WTC11 (cell line): Measurements from ENCODE around the gene PTPRT. TPM values are rescaled to one million over a fixed set of nuclear protein-coding genes. Genes with fewer than 3 reads are reported as not detected.

Experiments used
- ATAC-seq: fragments of 200-7000 bp; cut with Tn5 transposase; 2 replicates; pipeline ENCODE4 v1.10.0; 2021; ENCODE audit warnings: mild to moderate bottlenecking, moderate library complexity
- CTCF ChIA-PET: fragments of 300-600 bp; sonication (Branson Sonifier 250); formaldehyde crosslinking; loops from one replicate; lab custom pipeline; 2021; ENCODE audit warnings: antibody characterized with exemption; lab: Charles Lee
- POLR2A ChIA-PET: fragments of 350-600 bp; sonication (Branson Sonifier 250); formaldehyde crosslinking; loops from one replicate; lab custom pipeline; 2021; ENCODE audit warnings: antibody characterized with exemption; lab: Charles Lee
- DNase-seq: peaks from one replicate; pipeline ENCODE4 v3.0.0; 2021; ENCODE audit warnings: low spot score
- H3K27ac Mint-ChIP-seq: 2 replicates; pipeline ENCODE4 v1.8.0; 2021; ENCODE audit warnings: mixed read lengths
- H3K27me3 Mint-ChIP-seq: 2 replicates; pipeline ENCODE4 v1.8.0; 2021; ENCODE audit warnings: low read depth, mild to moderate bottlenecking, moderate library complexity, mixed read lengths
- H3K36me3 Mint-ChIP-seq: 2 replicates; pipeline ENCODE4 v1.8.0; 2021; ENCODE audit warnings: mixed read lengths
- H3K4me1 Mint-ChIP-seq: 2 replicates; pipeline ENCODE4 v1.8.0; 2022; ENCODE audit warnings: mixed read lengths
- H3K4me3 Mint-ChIP-seq: 2 replicates; pipeline ENCODE4 v1.8.0; 2021; ENCODE audit warnings: mild to moderate bottlenecking, moderate library complexity, mixed read lengths
- H3K9me3 Mint-ChIP-seq: 2 replicates; pipeline ENCODE4 v1.8.0; 2021; ENCODE audit warnings: mixed read lengths
- CTCF ChIP-seq: fragments of 200-600 bp; IDR thresholded peaks from 2 replicates; pipeline ENCODE4 v1.8.0; 2022; ENCODE audit warnings: antibody characterized with exemption
- FOXK1 ChIP-seq: sonication (generic); formaldehyde crosslinking; IDR thresholded peaks from 2 replicates; pipeline ENCODE4 v1.8.0; 2022; ENCODE audit warnings: mild to moderate bottlenecking, moderate library complexity, missing genetic modification reagents
- IRF1 ChIP-seq: sonication (generic); formaldehyde crosslinking; IDR thresholded peaks from 2 replicates; pipeline ENCODE4 v1.8.0; 2023; ENCODE audit warnings: missing genetic modification reagents
- JAZF1 ChIP-seq: fragments of 250-450 bp; sonication (Bioruptor Pico); IDR thresholded peaks from 2 replicates; pipeline ENCODE4 v1.9.0; 2021; ENCODE audit warnings: moderate library complexity, mild to moderate bottlenecking, inconsistent platforms
- KAT7 ChIP-seq: sonication (generic); formaldehyde crosslinking; IDR thresholded peaks from 2 replicates; pipeline ENCODE4 v1.8.1; 2023; ENCODE audit warnings: missing genetic modification reagents, mild to moderate bottlenecking, borderline replicate concordance
- MAX ChIP-seq: sonication (generic); formaldehyde crosslinking; IDR thresholded peaks from 2 replicates; pipeline ENCODE4 v1.8.0; 2022; ENCODE audit warnings: mild to moderate bottlenecking, missing genetic modification reagents
- NFATC4 ChIP-seq: fragments of 250-450 bp; sonication (Bioruptor Pico); IDR thresholded peaks from 2 replicates; pipeline ENCODE4 v1.9.0; 2021; ENCODE audit warnings: mild to moderate bottlenecking
- PREB ChIP-seq: sonication (generic); formaldehyde crosslinking; IDR thresholded peaks from 2 replicates; pipeline ENCODE4 v1.8.1; 2022; ENCODE audit warnings: mild to moderate bottlenecking, missing genetic modification reagents, moderate library complexity, borderline replicate concordance
- SMAD4 ChIP-seq: sonication (generic); formaldehyde crosslinking; IDR thresholded peaks from 2 replicates; pipeline ENCODE4 v1.8.0; 2022; ENCODE audit warnings: mild to moderate bottlenecking, missing genetic modification reagents
- SP1 ChIP-seq: sonication (generic); formaldehyde crosslinking; conservative IDR thresholded peaks from 2 replicates; pipeline ENCODE4 v1.8.1; 2022; ENCODE audit warnings: missing genetic modification reagents
- TCF7 ChIP-seq: sonication (generic); formaldehyde crosslinking; IDR thresholded peaks from 2 replicates; pipeline ENCODE4 v1.8.0; 2022; ENCODE audit warnings: mild to moderate bottlenecking, low read depth, missing genetic modification reagents, moderate library complexity
- ZBTB43 ChIP-seq: sonication (generic); formaldehyde crosslinking; IDR thresholded peaks from 2 replicates; pipeline ENCODE4 v1.8.1; 2023; ENCODE audit warnings: mild to moderate bottlenecking, missing genetic modification reagents
- ZNF232 ChIP-seq: sonication (generic); formaldehyde crosslinking; IDR thresholded peaks from 2 replicates; pipeline ENCODE4 v1.8.0; 2022; ENCODE audit warnings: mild to moderate bottlenecking, missing genetic modification reagents
- ZNF281 ChIP-seq: sonication (generic); formaldehyde crosslinking; IDR thresholded peaks from 2 replicates; pipeline ENCODE4 v1.8.0; 2023; ENCODE audit warnings: mild to moderate bottlenecking, missing genetic modification reagents
- ZNF396 ChIP-seq: fragments of 250-450 bp; sonication (Bioruptor Pico); IDR thresholded peaks from 2 replicates; pipeline ENCODE4 v1.8.0; 2021; ENCODE audit warnings: mild to moderate bottlenecking, moderate library complexity, borderline replicate concordance
- ZNF425 ChIP-seq: fragments of 250-450 bp; sonication (Bioruptor Pico); conservative IDR thresholded peaks from 2 replicates; pipeline ENCODE4 v1.9.0; 2021; ENCODE audit warnings: mild to moderate bottlenecking
- ZNF512 ChIP-seq: sonication (generic); formaldehyde crosslinking; IDR thresholded peaks from 2 replicates; pipeline ENCODE4 v1.8.1; 2022; ENCODE audit warnings: missing genetic modification reagents, borderline replicate concordance
- ZNF671 ChIP-seq: fragments of 250-450 bp; sonication (Bioruptor Pico); IDR thresholded peaks from 2 replicates; pipeline ENCODE4 v1.8.0; 2021; ENCODE audit warnings: mild to moderate bottlenecking
- total RNA-seq: library from RNA; stranded (reverse); gene quantifications from 3 replicates; pipeline ENCODE4 v1.2.3, GENCODE V29; 2021

Gene PTPRT
- total RNA-seq, 1 experiment from 2014 or later: 1.1 TPM

GRCh38 chr20:42295592-42295991 lies 894.1 kb downstream of the PTPRT start:
- POLR2A ChIA-PET: no interaction called here
- Mint-ChIP-seq H3K4me3 (no peak overlapping the region), H3K4me1 (no peaks in the 10 kb centered on the region), H3K27me3 (no peaks in the 10 kb centered on the region), H3K9me3 (no peaks in the 10 kb centered on the region), H3K36me3 (no peaks in the 10 kb centered on the region), H3K27ac (no peak overlapping the region)
- CTCF ChIA-PET: no interaction called here
- TF ChIP-seq SMAD4 (CRISPR knock-in tag): no peak
- TF ChIP-seq ZNF512: no peak
- no peak for TF ChIP-seq PREB (CRISPR knock-in tag)
- TF ChIP-seq NFATC4 (CRISPR knock-in tag): no peak
- TF ChIP-seq CTCF: no peak
- no peak for TF ChIP-seq KAT7 (CRISPR knock-in tag)
- TF ChIP-seq JAZF1 (CRISPR knock-in tag): no peak
- TF ChIP-seq ZNF671: no peak
- ATAC-seq: no peak
- no peak for DNase-seq

GRCh38 chr20:42294976-42295375 lies 894.7 kb downstream of the PTPRT start:
- CTCF ChIA-PET: no interaction called here
- Mint-ChIP-seq H3K4me3 (no peak overlapping the region), H3K4me1 (no peaks in the 10 kb centered on the region), H3K27me3 (no peaks in the 10 kb centered on the region), H3K9me3 (no peaks in the 10 kb centered on the region), H3K27ac (no peak overlapping the region), H3K36me3 (no peaks in the 10 kb centered on the region)
- no peak for TF ChIP-seq ZBTB43
- no peak for TF ChIP-seq TCF7 (CRISPR knock-in tag)
- TF ChIP-seq ZNF425: no peak
- no peak for DNase-seq
- no peak for ATAC-seq
- POLR2A ChIA-PET: no interaction called here

- Mint-ChIP-seq H3K9me3 (peaks cover 15% of the 10 kb centered on the region), H3K4me1 (peaks cover 5% of the 10 kb centered on the region; the same call in 1 of the 2 replicates), H3K36me3 (no peaks in the 10 kb centered on the region), H3K4me3 (no peak overlapping the region), H3K27ac (no peak overlapping the region), H3K27me3 (peaks cover 11% of the 10 kb centered on the region)
- DNase-seq: no peak
- ChIA-PET POLR2A (no interaction called here), CTCF (no interaction called here)
- no peak for ATAC-seq
- TF ChIP-seq MAX (CRISPR knock-in tag): no peak
- TF ChIP-seq ZNF396: no peak
- no peak for TF ChIP-seq ZNF671
- no peak for TF ChIP-seq IRF1
- TF ChIP-seq FOXK1 (CRISPR knock-in tag): no peak
- no peak for TF ChIP-seq ZNF281 (CRISPR knock-in tag)
- no peak for TF ChIP-seq ZNF232 (CRISPR knock-in tag)
- no peak for TF ChIP-seq SP1 (CRISPR knock-in tag)
Observed at GRCh38 chr20:42281801-42282200, 907.9 kb downstream of the PTPRT start.
